Measurements from ENCODE around the gene CCM2. TPM values are rescaled to one million over a fixed set of nuclear protein-coding genes. Genes with fewer than 3 reads are reported as not detected.

The CCM2 gene
- total and polyA plus RNA-seq, 2 experiments from 2014 or later, result 24.9 to 40.1 TPM

GRCh38 chr7:44976746-44977196, 23.2 kb upstream of the CCM2 start (continued):
- no peak for TF ChIP-seq ZNF462 (CRISPR knock-in tag; IDR thresholded peaks at IDR 0.05)
- no peak for TF ChIP-seq ZNF331 (CRISPR knock-in tag; IDR thresholded peaks at IDR 0.05; ENCODE audit: low read depth)
- TF ChIP-seq STAT1 (IDR thresholded peaks at IDR 0.05; ENCODE audit: unreplicated experiment), result no peak
- no peak for TF ChIP-seq NANOG (IDR thresholded peaks at IDR 0.05; ENCODE audit: borderline replicate concordance)
- TF ChIP-seq JUNB (IDR thresholded peaks at IDR 0.05; ENCODE audit: unreplicated experiment), result no peak
- no peak for TF ChIP-seq ZNF114 (CRISPR knock-in tag; IDR thresholded peaks at IDR 0.05)
- TF ChIP-seq ETS1 (IDR thresholded peaks at IDR 0.05), result no peak
- TF ChIP-seq EZH2phosphoT487 (IDR thresholded peaks at IDR 0.05; ENCODE audit: unreplicated experiment), result no peak
- no peak for TF ChIP-seq EZH2 (IDR thresholded peaks at IDR 0.05; ENCODE audit: low read depth, unreplicated experiment)
- no peak for TF ChIP-seq CTCF (conservative IDR thresholded peaks at IDR 0.05; ENCODE audit: low read depth in 2 of 2)
- no peak for TF ChIP-seq CREB1 (CRISPR knock-in tag; IDR thresholded peaks at IDR 0.05; ENCODE audit: low read depth)
- TF ChIP-seq POLR2AphosphoS5 (IDR thresholded peaks at IDR 0.05; ENCODE audit: low read depth), result no peak

Measured in GM23338 (cell line).